DMS53 treated with DMSO at 0.1 percent for 48 hours (cell line): ENCODE results near the gene ZC3H14.
"Not testable (repeated sequence)": the region's sequence is repeated elsewhere in the genome, so short reads cannot be mapped to it uniquely, and the experiment has no call there.

Experiments used
- DNase-seq: peaks from one replicate; lab custom pipeline; 2025; ENCODE audit not compliant: unreplicated experiment; lab: John Stamatoyannopoulos, UW

Gene ZC3H14, protein sequence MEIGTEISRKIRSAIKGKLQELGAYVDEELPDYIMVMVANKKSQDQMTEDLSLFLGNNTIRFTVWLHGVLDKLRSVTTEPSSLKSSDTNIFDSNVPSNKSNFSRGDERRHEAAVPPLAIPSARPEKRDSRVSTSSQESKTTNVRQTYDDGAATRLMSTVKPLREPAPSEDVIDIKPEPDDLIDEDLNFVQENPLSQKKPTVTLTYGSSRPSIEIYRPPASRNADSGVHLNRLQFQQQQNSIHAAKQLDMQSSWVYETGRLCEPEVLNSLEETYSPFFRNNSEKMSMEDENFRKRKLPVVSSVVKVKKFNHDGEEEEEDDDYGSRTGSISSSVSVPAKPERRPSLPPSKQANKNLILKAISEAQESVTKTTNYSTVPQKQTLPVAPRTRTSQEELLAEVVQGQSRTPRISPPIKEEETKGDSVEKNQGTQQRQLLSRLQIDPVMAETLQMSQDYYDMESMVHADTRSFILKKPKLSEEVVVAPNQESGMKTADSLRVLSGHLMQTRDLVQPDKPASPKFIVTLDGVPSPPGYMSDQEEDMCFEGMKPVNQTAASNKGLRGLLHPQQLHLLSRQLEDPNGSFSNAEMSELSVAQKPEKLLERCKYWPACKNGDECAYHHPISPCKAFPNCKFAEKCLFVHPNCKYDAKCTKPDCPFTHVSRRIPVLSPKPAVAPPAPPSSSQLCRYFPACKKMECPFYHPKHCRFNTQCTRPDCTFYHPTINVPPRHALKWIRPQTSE

DNA sequence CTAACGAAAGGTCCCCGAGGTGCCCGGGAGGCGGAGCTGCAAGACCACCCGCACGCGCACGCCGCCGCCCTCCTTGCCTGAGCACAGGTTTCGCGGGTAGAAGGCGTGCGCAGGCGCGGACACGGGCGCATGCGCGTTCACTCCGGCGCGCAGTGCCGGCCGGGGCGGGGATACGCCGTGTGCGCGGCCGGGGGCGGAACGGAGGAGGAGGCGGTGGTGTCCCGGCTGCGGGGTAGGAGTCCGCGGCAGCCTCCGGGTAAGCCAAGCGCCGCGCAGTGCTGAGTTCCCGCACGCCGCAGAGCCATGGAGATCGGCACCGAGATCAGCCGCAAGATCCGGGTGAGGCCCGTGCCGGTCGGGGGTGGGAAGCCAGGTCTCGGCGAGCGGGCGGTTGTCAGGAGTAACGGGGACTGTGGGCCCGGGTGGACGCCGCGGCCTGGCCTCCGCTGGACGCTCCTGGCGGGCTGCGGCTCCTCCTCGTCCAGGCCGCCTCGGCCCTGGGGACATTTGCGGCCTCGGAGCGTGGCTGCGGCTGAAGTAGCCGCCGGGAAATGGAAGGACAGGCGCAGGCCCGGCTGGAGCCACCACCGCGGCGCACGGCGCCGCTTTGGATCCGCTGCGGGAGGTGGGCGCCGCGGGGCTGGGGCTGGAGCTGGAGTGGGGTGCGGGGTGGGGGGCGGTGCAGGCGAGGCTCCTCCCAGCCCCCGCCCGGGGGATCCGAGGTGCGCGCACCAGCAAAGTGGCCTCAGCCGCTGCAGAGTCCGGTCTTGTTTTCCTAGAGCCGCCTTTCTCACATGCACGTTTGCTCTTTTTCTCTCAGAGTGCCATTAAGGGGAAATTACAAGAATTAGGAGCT is at the start of gene ZC3H14:
TSS of gene ZC3H14 (plus strand) at position 207 of the 856 bp plus-strand sequence. CDS start at position 304, 97 bp downstream.
- peak; percentile 58 for DNase-seq

- DNase-seq, result no peak
Measured at GRCh38 chr14:88515499-88516221, 47.2 kb upstream of the ZC3H14 start.

DNA sequence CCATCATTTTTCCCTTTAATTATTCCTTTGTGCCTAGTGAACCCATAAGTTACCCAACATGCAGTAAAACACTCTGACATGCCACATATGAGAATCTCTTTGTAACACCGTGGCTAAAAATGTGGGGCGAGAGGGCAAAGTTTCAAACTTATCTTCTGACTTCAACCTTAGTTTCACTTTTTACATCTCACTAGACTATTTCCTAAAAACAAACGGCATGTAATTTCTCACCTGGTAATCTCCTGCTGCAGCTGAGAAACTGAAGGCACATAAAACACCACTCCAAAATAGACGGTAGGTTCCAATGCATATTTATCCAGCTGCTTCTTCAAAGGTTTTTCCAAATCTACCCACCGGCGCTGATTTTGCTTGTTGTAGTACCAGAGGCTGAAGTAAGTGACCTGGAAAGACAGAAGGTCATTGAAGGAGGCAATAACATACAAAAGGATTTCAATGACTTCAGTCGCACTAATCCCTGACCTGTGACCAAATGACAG is 45.9 kb upstream of the ZC3H14 start:
- DNase-seq, result peak; percentile 68

GRCh38 chr14:88518592-88519512 is 44.0 kb upstream of the ZC3H14 start:
- DNase-seq, result no peak

- no peak for DNase-seq
Measured at GRCh38 chr14:88519907-88520306, 42.9 kb upstream of the ZC3H14 start.

GRCh38 chr14:88521818-88522217 is 41.0 kb upstream of the ZC3H14 start:
- no peak for DNase-seq

- DNase-seq, result no peak
Measured at GRCh38 chr14:88522393-88522792, 40.4 kb upstream of the ZC3H14 start.

GRCh38 chr14:88529889-88530288 is 32.9 kb upstream of the ZC3H14 start:
- DNase-seq, result not testable (repeated sequence)

- DNase-seq, result no peak
Measured at GRCh38 chr14:88533064-88533602, 29.7 kb upstream of the ZC3H14 start.

GRCh38 chr14:88535149-88535548 is 27.7 kb upstream of the ZC3H14 start:
- DNase-seq, result no peak

GRCh38 chr14:88535813-88536212 is 27.0 kb upstream of the ZC3H14 start:
- no peak for DNase-seq

GRCh38 chr14:88541324-88541723 is 21.5 kb upstream of the ZC3H14 start:
- DNase-seq, result no peak

GRCh38 chr14:88542857-88543795 is 19.7 kb upstream of the ZC3H14 start:
- DNase-seq, result no peak

- DNase-seq, result no peak
Measured at GRCh38 chr14:88545256-88545655, 17.6 kb upstream of the ZC3H14 start.

DNA sequence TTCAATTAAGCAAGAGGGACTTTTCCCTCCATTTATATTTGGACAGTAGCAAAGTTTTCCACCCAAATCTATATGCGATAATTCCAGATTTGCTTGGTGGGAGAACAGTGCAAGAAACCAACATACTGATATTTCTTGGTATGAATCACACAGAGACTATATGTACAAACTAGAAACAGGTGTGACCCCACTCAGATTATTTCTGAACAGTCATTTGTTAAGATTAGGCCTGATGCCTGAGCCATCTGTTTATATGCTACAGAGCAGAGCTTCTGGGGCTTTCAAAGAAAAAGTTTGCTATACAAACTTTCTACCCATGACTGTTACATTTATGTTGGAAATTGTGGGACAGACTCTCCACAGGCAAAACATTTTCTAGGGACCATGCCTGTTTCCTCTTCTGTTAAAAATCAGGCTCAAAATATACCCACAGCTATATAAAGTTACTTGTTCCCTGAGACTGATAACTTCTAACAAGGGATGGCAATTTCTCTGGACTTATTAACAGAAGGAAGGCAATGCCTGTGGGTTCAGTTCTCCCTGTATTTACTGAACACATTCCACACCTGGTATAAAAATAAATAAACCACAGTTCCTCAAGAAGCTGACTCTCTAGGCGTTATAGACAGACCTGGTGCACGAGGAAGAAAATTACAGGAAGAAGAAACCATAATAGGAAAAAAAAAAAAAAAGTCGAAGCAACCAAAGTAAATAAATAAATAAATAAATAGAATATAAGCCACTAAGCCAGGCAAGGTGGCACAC is 16.0 kb upstream of the ZC3H14 start:
- no peak for DNase-seq

DNA sequence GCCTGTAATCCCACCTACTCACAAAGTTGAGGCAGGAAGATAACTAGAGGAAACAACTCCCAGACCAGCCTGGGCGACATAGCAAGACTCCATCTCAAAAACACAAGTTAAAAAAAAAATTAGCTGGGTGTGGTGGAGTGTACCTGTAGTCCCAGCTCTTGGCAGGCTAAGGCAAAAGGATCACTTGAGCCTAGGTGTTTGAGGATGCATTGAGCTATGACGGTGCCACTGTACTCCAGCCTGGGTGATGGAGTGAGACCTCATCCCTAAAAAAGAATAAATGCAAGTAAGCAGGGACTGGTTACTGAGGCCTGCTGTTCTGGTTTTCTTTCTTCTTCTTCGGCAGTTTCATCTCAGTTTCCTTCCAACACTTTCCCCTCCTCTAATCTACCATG is 15.5 kb upstream of the ZC3H14 start:
- DNase-seq, result no peak

DNA sequence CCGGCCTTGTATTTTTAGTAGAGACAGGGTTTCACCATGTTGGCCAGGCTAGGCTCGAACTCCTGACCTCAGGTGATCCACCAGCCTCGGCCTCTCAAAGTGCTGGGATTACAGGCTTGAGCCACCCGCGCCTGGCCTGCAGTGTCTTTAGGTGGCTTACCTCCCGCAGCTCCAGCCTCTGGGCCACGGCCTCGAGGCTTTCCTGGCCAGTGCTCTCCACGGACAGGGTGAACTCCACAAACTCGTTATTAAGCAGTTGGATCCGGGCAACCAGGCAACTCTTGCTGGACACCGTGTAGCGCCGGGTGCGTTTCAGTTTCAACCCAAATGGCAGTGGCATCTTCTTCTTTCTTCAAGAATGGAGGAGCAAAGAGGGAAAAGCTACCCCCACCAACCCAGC is 12.8 kb upstream of the ZC3H14 start:
- DNase-seq, result no peak
